NCI-H2171 treated with DMSO at 0.1 percent for 48 hours (cell line): ENCODE results near the gene TMEM229A.
"Not testable (repeated sequence)": the region's sequence is repeated elsewhere in the genome, so short reads cannot be mapped to it uniquely, and the experiment has no call there.

Experiments used
- DNase-seq: peaks from one replicate; lab custom pipeline; 2025; lab: John Stamatoyannopoulos, UW

The TMEM229A gene

DNA sequence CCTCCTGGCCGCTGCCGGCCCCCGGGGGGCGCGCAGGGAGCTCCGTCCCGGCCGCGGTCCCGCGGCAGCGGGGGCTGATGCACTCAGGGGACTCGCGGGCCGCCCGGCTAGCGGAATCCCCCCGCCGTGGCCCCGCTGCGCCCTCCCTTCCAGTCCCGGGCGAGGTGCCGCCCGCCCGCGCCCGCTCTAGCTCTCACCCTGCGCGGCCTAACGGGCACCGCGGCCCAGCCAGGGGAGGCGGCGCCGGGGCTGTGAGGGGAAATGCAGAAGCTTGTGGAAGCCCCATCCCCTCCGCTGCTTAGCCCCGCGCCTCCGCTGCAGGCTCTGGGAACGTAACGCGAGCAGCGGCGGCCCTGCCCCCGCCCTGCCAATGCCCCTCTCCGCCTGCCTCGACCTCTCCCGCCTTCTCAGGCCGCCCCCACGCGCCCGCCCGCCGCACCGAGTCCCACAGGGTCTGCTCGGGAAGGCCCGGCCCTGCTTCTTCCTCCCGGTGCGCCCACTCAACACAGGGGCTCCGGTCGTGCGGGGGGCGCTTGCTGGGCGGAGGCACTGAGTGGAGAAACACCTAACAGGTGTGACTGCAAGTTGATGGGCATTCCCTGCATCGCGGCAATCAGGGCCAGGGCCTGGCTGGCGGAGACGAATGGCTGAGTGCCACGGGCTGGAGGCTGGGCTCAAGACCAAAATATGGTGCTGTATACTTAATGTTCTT, 384 bp upstream of the TMEM229A start:
- DNase-seq: peak; percentile 3

DNA sequence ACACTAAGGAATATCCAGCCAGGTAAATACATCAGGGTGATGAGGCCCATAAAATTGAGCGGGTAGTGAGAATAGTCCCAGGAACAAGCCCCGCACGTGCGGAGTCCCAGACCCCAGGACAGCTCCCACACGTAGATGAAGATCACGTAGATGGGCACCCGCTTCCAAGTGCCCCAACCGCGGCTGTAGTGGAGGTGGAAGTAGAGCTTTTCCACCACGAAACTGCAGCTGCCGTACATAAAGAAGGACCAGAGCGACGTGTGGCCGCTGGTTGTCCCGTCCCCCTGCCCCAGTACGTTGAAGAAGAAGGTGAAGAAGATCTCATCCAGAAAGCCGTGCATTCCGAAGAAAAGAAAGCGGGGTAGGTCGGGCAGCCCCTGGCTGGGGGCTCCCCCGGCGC, 948 bp downstream of the TMEM229A start:
- DNase-seq: no peak

DNA sequence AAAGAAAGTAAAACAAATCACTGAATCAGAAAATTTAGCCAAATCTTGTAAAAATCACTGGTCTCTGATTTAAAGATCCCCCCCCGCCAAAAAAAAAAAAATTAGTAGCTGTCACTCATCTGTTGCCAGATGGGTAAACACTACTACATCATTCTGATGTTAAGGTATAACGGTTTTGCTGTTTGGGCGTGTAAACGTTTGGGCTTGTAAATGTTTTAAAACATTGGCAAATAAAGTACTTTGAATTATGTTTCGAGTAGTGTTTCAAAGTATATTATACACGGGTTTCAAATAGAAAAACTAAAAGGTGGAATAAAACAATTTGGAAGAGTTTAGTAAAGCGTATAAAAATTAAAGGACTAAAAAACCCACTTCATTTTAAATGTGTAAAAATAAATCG, 1.5 kb downstream of the TMEM229A start:
- no peak for DNase-seq

DNA sequence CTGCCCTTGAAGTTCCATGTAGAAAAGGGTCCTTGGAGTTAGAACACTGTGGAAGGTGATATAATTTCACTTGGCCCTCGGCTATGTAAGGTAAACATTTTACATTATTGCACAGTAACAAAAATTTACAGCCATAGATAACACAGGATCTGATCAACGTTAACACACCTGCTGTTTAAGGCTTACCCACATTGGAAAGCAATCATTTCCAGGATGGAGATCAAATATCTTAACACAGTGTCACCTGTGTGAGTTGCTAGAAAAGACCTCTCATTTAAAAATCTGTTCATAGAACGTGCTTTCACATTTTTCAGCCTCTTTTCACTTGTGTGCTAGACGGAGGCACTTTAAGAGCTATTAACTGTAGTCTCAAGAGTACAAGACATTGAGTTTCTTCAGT, 1.9 kb downstream of the TMEM229A start:
- DNase-seq: no peak

DNA sequence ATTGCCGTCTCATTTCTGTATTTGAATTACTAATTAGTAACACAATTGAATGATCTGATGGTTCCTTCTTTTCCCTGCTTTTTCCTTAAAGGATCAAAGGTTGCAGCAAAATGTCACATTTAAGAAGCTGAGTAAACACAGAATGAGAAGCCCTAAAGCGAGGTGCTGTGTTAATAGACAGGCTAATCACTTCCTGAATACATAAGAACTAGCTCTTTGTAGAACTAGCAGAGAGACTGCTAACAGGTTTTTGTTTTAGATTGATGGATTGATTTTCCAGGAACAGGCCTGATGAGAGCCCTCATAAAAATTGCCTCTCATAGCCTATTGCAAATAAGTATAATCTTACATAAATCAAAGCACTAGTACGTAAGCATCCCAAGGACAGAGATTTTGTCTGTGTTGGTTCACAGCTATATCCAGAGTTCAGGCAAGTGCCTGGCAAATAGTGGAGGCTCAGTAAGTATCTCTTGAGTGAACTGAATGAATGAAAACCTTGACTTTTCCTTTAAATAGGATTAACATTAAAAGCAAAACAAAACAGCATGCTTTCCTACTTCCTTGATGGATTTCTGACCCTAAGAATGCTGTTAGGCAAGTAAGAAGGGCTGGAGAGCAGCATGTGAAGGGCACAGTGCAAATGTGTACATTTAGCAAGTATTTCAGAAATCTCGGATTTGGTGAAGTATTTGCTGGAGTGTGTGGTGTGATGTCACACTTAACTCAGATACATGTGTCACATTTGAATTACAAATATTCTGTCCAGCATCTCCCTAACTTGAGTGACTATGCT, 3.3 kb downstream of the TMEM229A start:
- no peak for DNase-seq

DNA sequence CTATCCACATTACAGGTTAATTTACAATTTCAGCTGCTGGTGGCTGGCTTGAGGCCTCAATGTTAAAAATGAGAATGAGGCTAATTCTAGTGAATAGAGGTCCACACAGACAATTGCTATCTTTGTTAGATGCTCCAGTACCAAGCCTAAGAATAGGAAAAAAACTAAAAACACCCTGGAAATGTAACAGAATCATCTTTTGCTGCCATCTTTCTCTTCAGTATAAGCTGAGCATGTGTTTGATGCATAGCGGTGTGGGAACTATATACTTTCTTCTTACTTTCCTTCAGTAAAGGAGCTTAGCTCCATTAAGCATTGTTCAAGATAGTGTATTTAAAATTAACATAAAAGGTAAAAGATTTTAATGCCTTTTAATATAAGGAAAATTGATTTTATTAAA, 5.6 kb downstream of the TMEM229A start:
- DNase-seq: no peak

DNA sequence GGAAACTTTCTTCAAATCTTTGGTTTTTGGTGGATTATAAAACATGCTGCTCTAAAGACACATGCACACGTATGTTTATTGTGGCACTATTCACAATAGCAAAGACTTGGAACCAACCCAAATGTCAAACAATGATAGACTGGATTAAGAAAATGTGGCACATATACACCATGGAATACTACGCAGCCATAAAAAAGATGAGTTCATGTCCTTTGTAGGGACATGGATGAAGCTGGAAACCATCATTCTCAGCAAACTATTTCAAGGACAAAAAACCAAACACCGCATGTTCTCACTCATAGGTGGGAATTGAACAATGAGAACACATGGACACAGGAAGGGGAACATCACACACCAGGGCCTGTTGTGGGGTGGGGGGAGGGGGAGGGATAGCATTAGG, 8.5 kb downstream of the TMEM229A start:
- DNase-seq: not testable (repeated sequence)

DNA sequence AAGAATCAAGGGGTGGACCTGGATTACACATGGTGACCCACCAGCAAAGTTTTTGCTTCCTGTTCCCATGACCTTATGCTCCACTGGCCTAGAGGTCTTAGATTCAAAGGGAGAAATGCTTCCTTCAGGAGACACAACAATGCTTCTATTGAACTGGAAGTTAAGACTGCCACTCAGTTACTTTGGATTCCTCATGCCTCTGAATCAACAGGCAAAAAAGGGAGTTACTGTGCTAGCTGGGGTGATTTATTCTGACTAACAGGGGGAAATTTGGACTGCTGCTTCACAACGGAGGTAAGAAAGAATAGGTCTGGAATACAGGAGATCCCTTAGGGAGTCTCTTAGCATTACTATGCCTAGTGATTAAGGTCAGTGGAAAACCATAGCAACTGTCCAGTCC, 10.3 kb downstream of the TMEM229A start:
- no peak for DNase-seq

DNA sequence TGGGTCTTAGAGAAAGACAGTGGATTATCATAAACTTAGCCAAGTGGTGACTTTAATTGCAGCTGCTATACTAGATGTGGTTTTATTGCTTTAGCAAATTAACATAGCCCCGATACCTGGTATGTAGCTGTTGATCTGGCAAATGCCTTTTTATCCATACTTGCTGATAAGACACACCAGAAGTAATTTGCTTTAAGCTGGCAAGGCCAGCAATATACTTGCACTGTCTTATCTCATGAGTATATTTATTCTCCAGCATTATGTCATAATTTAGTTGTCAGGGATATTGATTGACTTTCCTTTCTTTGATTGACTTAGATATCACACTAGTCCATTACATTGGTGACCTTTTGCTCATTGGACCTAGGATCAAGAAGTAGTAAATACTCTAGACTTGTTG, 12.8 kb downstream of the TMEM229A start:
- DNase-seq: no peak

DNA sequence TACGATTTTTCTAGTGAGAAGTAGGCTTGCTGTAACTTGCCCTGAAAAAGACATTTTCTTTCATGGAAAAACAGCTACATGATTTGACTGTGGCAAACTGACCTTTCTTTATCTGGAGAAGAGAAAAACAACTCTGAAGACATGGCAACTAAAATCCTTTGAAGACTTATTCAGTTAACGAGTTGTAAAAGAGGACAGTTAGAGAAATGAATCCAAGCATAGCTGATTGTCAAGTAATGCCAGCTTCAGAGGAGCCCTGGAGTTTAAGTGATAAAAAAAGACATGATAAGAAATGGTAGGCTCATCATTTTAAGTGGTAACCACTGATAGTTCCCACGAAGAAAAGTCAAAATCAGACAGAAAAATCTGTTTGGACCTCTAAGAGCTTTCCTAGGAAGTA, 19.6 kb downstream of the TMEM229A start:
- DNase-seq: no peak

DNA sequence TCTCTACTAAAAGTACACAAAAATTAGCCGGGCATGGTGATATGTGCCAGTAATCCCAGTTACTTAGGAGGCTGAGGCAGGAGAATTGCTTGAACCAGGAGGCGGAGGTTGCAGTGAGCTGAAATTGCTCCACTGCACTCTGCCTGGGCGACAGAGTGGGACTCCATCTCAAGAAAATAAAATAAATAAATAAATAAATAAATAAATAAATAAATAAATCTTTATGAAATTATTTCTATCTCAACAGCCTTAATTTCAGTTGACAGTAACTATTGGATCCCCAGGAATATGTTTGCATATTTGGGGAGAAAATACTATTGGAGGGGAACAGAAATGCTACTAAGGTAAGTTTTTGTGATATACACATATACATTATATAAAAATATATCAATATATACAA, 20.0 kb downstream of the TMEM229A start:
- no peak for DNase-seq

DNA sequence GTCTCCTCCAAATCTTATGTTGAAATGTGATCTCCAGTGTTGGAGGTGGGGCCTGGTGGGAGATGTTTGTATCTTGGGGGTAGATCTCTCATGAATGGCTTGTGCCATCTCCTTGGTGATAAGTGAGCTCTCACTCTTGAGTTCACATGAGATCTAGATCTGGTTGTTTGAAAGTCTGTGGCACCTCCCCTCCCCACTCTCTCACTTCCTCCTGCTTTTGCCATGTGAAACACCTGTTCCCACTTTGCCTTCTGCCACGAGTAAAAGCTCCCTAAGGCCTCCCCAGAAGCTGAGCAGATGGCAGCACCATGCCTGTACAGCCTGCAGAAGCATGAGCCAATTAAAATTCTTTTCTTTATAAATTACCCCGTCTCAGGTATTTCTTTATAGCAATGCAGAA, 23.5 kb downstream of the TMEM229A start:
- DNase-seq: peak; percentile 33

DNA sequence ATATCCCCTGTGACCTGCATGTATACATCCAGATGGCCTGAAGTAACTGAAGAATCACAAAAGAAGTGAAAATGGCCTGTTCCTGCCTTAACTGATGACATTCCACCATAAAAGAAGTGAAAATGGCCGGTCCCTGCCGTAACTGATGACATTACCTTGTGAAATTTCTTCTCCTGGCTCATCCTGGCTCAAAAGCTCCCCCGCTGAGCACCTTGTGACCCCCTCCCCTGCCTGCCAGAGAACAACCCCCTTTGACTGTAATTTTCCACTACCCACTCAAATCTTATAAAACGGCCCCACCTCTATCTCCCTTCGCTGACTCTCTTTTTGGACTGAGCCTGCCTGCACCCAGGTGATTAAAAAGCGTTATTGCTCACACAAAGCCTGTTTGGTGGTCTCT, 24.6 kb downstream of the TMEM229A start:
- not testable (repeated sequence) for DNase-seq

DNA sequence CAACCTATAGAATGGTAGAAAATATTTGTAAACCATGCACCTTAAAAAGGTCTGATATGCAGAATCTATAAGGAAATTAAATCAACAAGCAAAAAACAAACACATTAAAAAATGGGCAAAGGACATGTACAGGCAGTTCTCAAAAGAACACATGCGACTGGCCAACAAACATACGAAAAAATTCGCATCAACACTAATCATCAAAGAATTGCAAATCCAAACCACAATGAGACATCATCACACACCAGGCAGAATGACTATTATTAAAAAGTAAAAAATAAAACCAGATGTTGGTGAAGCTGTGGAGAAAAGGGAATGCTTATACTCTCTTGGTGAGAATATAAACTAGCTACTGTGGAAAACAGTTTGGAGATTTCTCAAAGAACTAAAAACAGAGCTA, 33.2 kb downstream of the TMEM229A start:
- DNase-seq: no peak

DNA sequence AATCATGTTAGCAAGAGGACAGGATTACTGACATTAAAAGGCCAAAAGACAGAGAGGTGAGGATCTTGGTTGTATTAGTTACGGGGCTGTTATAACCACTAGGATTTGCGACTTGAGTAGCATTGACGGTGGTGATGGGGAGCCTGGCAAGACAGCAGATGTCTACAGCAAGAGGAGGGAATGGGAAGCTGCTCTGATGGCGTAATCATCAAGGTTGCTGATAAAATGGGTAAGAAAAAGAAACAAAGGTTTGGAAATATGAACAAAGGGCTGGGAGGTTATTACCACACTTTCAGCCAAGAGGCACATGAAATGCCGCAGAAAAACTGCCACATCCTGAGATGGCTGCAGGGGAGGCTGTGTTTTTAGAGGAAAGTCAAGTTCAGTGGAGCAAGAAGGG, 33.9 kb downstream of the TMEM229A start:
- no peak for DNase-seq

DNA sequence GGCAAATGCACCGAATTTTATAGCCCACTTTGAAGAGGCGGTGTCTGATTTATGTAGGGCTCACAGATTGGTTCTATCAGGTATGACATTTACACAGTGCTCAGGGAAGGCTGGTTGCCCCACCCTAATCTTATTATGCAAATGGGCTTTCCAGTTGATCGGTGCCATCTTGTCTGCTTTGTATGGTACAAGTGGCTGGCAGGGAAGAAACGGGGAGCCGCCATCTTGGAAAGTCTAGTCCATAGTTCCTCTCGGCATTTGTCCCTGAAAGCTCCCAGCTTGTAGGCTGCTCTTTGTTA, 36.6 kb downstream of the TMEM229A start:
- DNase-seq: no peak

DNA sequence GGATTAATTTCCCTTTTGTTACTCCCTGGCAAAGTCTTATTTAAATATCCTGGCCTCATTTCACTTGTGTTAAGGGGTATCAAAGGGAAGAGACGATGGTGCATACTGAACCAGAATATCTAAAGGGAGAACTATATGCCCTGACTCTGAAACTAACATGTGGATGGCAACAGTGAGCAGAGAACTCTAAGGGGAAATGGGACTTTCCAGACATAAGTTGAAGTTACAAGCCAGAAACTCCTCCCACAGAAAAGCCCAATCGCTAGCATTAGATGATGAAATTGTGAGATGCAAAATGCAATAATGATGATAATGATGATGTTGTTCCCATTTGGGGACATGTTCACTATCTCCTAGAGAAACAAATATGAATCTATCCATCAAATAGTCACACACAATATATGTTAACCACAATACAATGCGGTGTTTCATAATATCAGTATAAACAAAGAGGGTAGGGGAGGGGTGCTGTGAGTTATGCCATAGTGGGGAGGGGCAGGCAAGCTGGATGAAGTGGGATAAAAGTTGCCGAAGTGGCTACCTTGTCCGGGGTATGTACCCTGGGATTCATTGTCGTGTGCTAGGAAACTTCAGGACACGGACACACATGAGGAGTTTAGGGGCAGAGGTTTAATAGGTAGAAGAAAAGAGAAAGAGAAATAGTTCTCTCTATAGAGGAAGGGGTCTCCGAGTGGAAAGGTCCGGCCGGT, 37.1 kb downstream of the TMEM229A start:
- no peak for DNase-seq

DNA sequence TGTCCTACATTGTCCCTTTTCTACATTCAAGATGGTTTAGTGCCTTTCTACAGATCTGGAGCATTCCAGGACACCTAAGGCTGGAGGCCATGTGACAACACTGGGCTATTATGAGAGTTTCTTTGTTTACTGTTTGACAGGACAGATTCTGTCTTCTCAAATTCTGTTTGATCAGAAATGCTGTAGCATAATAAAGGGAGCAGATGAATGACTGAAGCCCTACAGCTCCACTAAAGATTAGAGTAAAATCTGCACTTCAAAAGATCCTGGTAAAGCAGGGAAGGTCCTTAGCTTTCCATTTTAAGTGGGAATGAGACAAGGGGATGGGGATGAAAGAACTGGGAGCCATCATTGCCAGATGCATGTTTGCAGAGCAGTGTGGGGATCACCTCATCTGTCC, 38.4 kb downstream of the TMEM229A start:
- no peak for DNase-seq

DNA sequence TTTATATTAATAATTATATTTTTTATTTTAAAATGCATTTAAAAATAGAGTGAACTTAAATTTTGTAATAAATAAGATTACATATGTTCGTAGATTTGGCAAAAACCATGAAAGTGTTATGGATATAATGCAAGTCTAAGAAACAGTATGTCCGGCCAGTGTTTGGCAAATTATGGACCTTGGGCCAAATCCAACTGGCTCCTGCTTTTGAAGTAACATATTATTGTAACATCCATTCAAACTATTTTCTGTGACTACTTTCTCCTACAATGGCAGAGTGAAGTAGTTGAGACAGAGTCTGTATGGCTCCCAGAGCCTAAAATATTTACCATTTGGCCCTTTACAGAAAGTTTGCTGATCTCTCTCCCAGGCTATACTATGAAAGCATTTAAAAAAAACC, 38.9 kb downstream of the TMEM229A start:
- no peak for DNase-seq

DNA sequence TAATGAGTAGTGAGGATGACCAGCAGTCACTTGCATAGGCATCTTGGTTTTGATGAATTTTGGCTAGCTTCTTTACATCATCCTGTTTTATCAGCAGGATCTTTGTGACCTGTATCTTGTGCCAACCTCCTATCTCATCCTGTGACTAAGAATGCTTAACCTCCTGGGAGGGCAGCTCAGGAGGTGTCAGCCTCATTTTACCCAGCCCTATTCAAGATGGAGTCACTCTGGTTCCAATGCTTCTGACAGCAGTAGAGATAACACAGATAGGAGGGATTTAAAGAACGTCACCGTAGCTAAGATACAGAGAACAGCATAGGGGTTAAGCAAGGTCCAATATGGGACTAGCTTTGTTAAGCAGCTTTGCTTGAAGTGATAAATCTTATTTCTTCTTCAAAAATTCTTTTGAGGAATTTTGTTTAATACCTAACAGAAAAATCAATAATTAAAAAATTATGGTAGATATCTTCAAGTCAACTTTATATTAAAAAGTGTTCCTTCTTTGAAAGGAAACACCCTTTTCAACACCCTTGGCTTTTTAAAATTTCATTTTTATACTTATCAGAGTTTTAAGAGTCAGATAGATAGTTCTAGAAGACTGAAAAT, 39.9 kb downstream of the TMEM229A start:
- DNase-seq: no peak

DNA sequence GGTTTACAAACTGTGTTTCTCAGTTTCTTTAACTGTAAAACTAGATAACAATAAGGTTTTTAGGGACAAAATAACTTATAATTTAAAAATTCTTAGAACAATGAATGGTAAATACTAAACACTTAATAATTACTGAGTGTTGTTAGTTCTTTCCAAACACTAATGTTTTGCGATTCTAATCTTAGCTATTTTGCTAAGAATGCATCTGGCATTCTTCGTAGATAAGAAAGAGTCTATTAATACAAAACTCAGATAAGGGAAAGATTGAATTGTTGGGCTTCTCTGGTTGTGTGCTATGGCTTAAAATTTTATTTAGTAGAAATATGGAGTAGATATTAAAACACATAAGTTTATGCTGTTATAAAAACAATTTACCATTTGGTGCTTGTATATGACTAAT, 45.4 kb downstream of the TMEM229A start:
- no peak for DNase-seq
